Coronary artery (tissue), 2 donors: ENCODE data around the gene BAZ1A.

ENCODE experiments used
- DNase-seq: peaks from one replicate; pipeline ENCODE4 v3.0.0-alpha.2; 2017; ENCODE audit warnings: low spot score
- H3K27ac ChIP-seq, 2 donors: fragments of 200-600 bp; sonication (generic); one replicate each; pipeline ENCODE4 v1.5.1; 2016 to 2019
- H3K4me3 ChIP-seq: fragments of 200-600 bp; sonication (generic); 2 replicates; pipeline ENCODE4 v1.5.1; 2016; ENCODE audit warnings: mild to moderate bottlenecking, moderate library complexity
- CTCF ChIP-seq: fragments of 200-600 bp; sonication (generic); IDR thresholded peaks from one replicate; pipeline ENCODE4 v1.5.1; 2019; ENCODE audit warnings: antibody characterized with exemption

BAZ1A gene

GRCh38 chr14:34874386-34875030 is 652 bp downstream of the BAZ1A start:
- H3K4me3 ChIP-seq, result peak overlapping the region; percentile 98
- DNase-seq, result peak; percentile 77
- peak; percentile 10 for TF ChIP-seq CTCF
- peak overlapping the region; percentile 99 for H3K27ac ChIP-seq

- TF ChIP-seq CTCF, result no peak
- Histone ChIP-seq H3K27ac (peak overlapping the region; percentile 99), H3K4me3 (peak overlapping the region; percentile 98)
- DNase-seq, result peak; percentile 92
These were observed 1.4 kb downstream of the BAZ1A start for GRCh38 chr14:34873589-34874385.

- no peak for DNase-seq
- TF ChIP-seq CTCF, result no peak
- H3K27ac ChIP-seq, result peak overlapping the region; percentile 99
- peak overlapping the region; percentile 98 for H3K4me3 ChIP-seq
These were observed 2.2 kb downstream of the BAZ1A start for GRCh38 chr14:34872822-34873588.

- Histone ChIP-seq H3K27ac (no peak overlapping the region), H3K4me3 (no peak overlapping the region)
- DNase-seq, result no peak
- no peak for TF ChIP-seq CTCF
These were observed 8.0 kb downstream of the BAZ1A start for GRCh38 chr14:34867199-34867598.

- no peak for TF ChIP-seq CTCF
- DNase-seq, result no peak
- Histone ChIP-seq H3K27ac (no peak overlapping the region), H3K4me3 (no peak overlapping the region)
These were observed 9.1 kb downstream of the BAZ1A start for GRCh38 chr14:34865889-34866574.

GRCh38 chr14:34863844-34864243 is 11.3 kb downstream of the BAZ1A start:
- TF ChIP-seq CTCF, result no peak
- DNase-seq, result no peak
- Histone ChIP-seq H3K27ac (no peak overlapping the region), H3K4me3 (no peak overlapping the region)
